ENCODE measurements around the gene TBC1D19.

GRCh38 chr4:26577066-26577465 lies 6.8 kb upstream of the TBC1D19 start:
- TF ChIP-seq CTCF (conservative IDR thresholded peaks at IDR 0.05) (no peak), ZFX (IDR thresholded peaks at IDR 0.05) (no peak)

Data from C4-2B (cell line).